Activated naive CD8-positive, alpha-beta T cell (primary cell): ENCODE measurements around the gene SERPINB13.

Experiments
- H3K27ac Mint-ChIP-seq: one replicate; pipeline ENCODE4 v1.8.0; 2021; ENCODE audit warnings: mixed read lengths
- H3K27me3 Mint-ChIP-seq: one replicate; pipeline ENCODE4 v1.8.0; 2021; ENCODE audit warnings: mixed read lengths
- H3K36me3 Mint-ChIP-seq: one replicate; pipeline ENCODE4 v1.8.0; 2021; ENCODE audit warnings: mixed read lengths
- H3K4me1 Mint-ChIP-seq: one replicate; pipeline ENCODE4 v1.8.0; 2021; ENCODE audit warnings: low read depth, mixed read lengths
- H3K4me3 Mint-ChIP-seq: one replicate; pipeline ENCODE4 v1.8.0; 2021; ENCODE audit warnings: mild to moderate bottlenecking, mixed read lengths
- H3K9me3 Mint-ChIP-seq: one replicate; pipeline ENCODE4 v1.8.0; 2021; ENCODE audit warnings: low read depth, mixed read lengths

The SERPINB13 gene

GRCh38 chr18:63570721-63571120 lies 16.4 kb upstream of the SERPINB13 start:
- H3K36me3 Mint-ChIP-seq = no peaks in the 10 kb centered on the region
- no peak overlapping the region for H3K27ac Mint-ChIP-seq
- H3K9me3 Mint-ChIP-seq = no peaks in the 10 kb centered on the region
- H3K4me3 Mint-ChIP-seq = no peak overlapping the region
- peaks cover 16% of the 10 kb centered on the region for H3K27me3 Mint-ChIP-seq
- H3K4me1 Mint-ChIP-seq = no peaks in the 10 kb centered on the region

DNA sequence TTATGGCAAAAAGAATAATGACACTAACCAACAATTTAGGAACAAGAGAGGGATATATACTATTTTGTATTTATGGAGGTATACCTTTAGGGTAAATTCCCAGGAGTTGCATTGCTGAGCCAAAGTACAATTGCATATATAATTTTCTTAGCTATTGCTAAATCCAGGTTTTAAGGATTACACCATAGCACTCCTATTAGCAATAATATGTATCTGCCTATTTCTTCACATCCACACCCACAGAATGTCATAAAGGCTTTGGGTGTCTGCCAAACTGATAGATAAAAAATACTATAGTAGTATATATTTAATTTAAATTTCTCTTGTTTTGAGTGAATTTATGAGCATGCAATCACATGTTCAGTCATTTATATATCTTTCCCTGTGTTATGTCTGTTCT lies 11.5 kb upstream of the SERPINB13 start:
- Mint-ChIP-seq H3K36me3 (no peaks in the 10 kb centered on the region), H3K4me3 (no peak overlapping the region), H3K27ac (no peak overlapping the region), H3K4me1 (no peaks in the 10 kb centered on the region), H3K27me3 (peaks cover 7% of the 10 kb centered on the region), H3K9me3 (no peaks in the 10 kb centered on the region)

GRCh38 chr18:63578357-63578958 lies 8.7 kb upstream of the SERPINB13 start:
- Mint-ChIP-seq H3K9me3 (no peaks in the 10 kb centered on the region), H3K4me1 (no peaks in the 10 kb centered on the region), H3K36me3 (no peaks in the 10 kb centered on the region), H3K27ac (no peak overlapping the region), H3K27me3 (peaks cover 3% of the 10 kb centered on the region), H3K4me3 (no peak overlapping the region)

DNA sequence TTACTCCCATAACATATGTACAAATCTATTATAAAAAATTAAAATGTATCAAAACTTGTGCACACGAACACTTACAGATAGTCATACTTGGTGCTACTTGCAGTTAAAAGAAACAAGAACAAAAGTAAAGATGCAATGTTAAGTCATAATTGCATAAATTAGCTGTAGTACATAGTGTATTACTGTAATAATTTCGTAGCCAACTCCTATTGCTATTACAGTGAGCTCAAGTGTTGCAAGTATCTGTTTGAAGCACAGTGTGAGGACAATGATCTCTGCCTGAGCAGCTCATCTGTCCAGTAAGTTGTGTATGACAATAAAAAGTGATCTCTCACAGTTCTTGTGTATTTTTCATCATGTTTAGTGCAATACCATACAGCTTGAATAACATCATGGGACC lies 7.5 kb upstream of the SERPINB13 start:
- Mint-ChIP-seq H3K27ac (no peak overlapping the region), H3K27me3 (peaks cover 5% of the 10 kb centered on the region), H3K4me1 (no peaks in the 10 kb centered on the region), H3K4me3 (no peak overlapping the region), H3K9me3 (no peaks in the 10 kb centered on the region), H3K36me3 (no peaks in the 10 kb centered on the region)

DNA sequence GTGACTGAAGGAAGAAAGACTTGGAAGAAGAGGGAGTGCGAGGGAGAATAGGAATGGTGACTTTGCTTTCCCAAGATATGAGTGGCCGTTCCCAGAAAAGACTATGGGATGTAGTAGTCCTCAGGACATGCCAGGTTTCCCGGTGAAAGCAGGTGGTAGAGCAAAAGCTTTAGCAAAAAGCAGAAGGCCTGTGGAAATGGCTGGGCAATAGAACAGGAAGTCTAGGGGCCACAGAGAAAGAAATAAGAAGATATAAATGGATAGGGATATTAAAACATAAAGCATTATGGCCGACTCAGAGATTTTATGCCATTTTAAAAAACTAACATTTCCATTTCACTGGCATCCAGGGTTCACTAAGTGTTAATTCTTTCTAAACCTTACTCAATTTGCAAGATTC lies 1.2 kb upstream of the SERPINB13 start:
- Mint-ChIP-seq H3K36me3 (no peaks in the 10 kb centered on the region), H3K9me3 (no peaks in the 10 kb centered on the region), H3K4me3 (no peak overlapping the region), H3K27ac (no peak overlapping the region), H3K4me1 (no peaks in the 10 kb centered on the region), H3K27me3 (peaks cover 11% of the 10 kb centered on the region)

DNA sequence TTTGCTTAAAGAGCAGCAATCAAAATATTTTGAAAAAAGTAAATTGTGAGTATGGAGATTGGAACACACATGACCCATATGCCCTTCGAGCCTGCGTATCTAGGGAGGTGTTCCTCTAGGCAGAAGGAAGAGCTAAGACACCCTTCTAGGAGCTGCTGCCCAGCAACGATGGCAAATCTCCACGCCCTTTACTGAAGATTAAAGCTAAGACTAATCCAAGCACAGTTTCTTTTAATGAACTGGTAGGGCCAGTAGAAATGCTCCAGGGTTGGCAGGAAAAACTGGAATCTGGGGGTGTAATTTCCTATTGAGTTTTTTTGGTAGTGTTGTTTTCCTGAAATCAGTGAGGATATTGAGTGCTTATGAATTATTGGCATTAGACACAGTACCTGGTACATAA lies 712 bp upstream of the SERPINB13 start:
- Mint-ChIP-seq H3K9me3 (no peaks in the 10 kb centered on the region), H3K4me1 (no peaks in the 10 kb centered on the region), H3K27ac (no peak overlapping the region), H3K36me3 (no peaks in the 10 kb centered on the region), H3K27me3 (peaks cover 12% of the 10 kb centered on the region), H3K4me3 (no peak overlapping the region)

GRCh38 chr18:63588909-63589308 lies 1.8 kb downstream of the SERPINB13 start:
- no peak overlapping the region for H3K27ac Mint-ChIP-seq
- H3K4me1 Mint-ChIP-seq = no peaks in the 10 kb centered on the region
- H3K9me3 Mint-ChIP-seq = no peaks in the 10 kb centered on the region
- no peaks in the 10 kb centered on the region for H3K36me3 Mint-ChIP-seq
- H3K4me3 Mint-ChIP-seq = no peak overlapping the region
- H3K27me3 Mint-ChIP-seq = peaks cover 9% of the 10 kb centered on the region

GRCh38 chr18:63590373-63590772 lies 3.2 kb downstream of the SERPINB13 start:
- Mint-ChIP-seq H3K4me3 (no peak overlapping the region), H3K4me1 (no peaks in the 10 kb centered on the region), H3K9me3 (no peaks in the 10 kb centered on the region), H3K27ac (no peak overlapping the region), H3K36me3 (no peaks in the 10 kb centered on the region), H3K27me3 (peaks cover 8% of the 10 kb centered on the region)

GRCh38 chr18:63590966-63591695 lies 4.0 kb downstream of the SERPINB13 start:
- H3K27me3 Mint-ChIP-seq = peaks cover 5% of the 10 kb centered on the region
- H3K27ac Mint-ChIP-seq = no peak overlapping the region
- H3K4me3 Mint-ChIP-seq = no peak overlapping the region
- no peaks in the 10 kb centered on the region for H3K4me1 Mint-ChIP-seq
- no peaks in the 10 kb centered on the region for H3K36me3 Mint-ChIP-seq
- no peaks in the 10 kb centered on the region for H3K9me3 Mint-ChIP-seq

DNA sequence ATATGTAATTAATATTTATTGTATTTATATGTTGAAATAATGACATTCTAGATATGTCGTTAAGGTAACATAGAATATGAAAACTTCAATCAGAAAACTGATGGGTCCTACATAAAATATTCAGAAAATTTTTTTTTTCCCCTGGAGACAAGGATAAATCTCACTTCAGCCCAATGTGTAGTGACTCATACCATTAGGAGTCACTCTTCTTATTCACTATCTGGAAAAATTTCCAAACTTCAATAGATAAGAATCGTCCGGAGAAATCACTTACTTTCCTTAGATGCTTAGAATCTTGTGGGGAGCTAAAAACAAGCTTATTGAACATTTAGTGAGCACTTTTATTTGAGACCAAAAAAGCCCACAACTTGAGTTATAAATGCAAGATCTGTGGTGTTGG lies 4.6 kb downstream of the SERPINB13 start:
- Mint-ChIP-seq H3K36me3 (no peaks in the 10 kb centered on the region), H3K9me3 (no peaks in the 10 kb centered on the region)

DNA sequence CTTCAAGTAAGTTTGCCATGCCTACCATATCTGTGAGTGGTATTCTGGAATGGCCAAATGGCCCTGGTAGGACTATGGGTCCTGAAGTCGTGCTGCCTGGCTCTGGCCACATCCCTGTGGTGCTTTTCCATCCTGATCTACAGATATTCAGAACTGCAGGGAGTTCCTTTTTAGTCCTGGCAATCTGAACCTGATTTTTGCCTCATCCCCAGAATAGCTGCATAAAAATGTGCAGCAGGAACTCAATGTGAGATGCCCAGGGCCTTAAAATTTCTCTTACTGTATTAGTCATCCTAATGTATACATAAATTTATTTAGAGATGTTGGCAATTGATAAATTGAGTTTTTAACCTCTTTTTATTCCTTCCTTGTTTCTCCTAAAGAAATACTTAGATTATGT lies 5.3 kb downstream of the SERPINB13 start:
- Mint-ChIP-seq H3K27me3 (peaks cover 5% of the 10 kb centered on the region), H3K27ac (no peak overlapping the region), H3K36me3 (no peaks in the 10 kb centered on the region), H3K4me1 (no peaks in the 10 kb centered on the region), H3K4me3 (no peak overlapping the region), H3K9me3 (no peaks in the 10 kb centered on the region)

More for the DNA sequence above, 4.6 kb downstream of the SERPINB13 start:
- Mint-ChIP-seq H3K27ac (no peak overlapping the region), H3K4me3 (no peak overlapping the region), H3K27me3 (peaks cover 5% of the 10 kb centered on the region), H3K4me1 (no peaks in the 10 kb centered on the region)

DNA sequence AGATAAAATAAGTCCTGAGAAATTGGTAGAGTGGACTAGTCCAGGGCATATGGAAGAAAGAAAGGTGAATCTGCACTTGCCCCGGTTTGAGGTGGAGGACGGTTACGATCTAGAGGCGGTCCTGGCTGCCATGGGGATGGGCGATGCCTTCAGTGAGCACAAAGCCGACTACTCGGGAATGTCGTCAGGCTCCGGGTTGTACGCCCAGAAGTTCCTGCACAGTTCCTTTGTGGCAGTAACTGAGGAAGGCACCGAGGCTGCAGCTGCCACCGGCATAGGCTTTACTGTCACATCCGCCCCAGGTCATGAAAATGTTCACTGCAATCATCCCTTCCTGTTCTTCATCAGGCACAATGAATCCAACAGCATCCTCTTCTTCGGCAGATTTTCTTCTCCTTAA lies 9.8 kb downstream of the SERPINB13 start:
- Mint-ChIP-seq H3K27me3 (peaks cover 4% of the 10 kb centered on the region), H3K36me3 (no peaks in the 10 kb centered on the region), H3K4me1 (no peaks in the 10 kb centered on the region), H3K9me3 (no peaks in the 10 kb centered on the region), H3K4me3 (no peak overlapping the region), H3K27ac (no peak overlapping the region)

- H3K9me3 Mint-ChIP-seq = no peaks in the 10 kb centered on the region
- H3K4me3 Mint-ChIP-seq = no peak overlapping the region
- H3K36me3 Mint-ChIP-seq = no peaks in the 10 kb centered on the region
- H3K27ac Mint-ChIP-seq = no peak overlapping the region
- H3K27me3 Mint-ChIP-seq = no peaks in the 10 kb centered on the region
- H3K4me1 Mint-ChIP-seq = no peaks in the 10 kb centered on the region
These were observed 16.2 kb downstream of the SERPINB13 start for GRCh38 chr18:63603355-63603754.

DNA sequence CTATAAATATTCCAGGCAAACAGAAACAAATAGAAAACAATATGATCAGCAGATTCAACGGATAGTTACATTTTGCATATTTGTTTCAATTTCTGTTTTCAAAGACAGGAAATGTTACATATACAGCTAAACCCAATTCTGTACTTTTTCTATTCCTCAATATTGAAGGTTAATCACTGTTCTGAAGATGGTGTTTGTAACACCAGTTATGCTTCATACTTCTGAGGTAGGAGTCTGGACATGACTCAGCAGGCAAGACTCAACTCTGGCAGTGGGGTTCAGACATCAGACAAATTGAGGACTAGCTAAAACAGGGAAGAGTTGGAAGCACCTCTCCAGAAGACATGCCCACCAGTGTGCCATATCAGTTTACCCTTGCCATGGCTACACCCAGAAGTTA lies 16.6 kb downstream of the SERPINB13 start:
- H3K4me3 Mint-ChIP-seq = no peak overlapping the region
- no peaks in the 10 kb centered on the region for H3K36me3 Mint-ChIP-seq
- H3K9me3 Mint-ChIP-seq = no peaks in the 10 kb centered on the region
- no peaks in the 10 kb centered on the region for H3K4me1 Mint-ChIP-seq
- H3K27ac Mint-ChIP-seq = no peak overlapping the region
- H3K27me3 Mint-ChIP-seq = no peaks in the 10 kb centered on the region

DNA sequence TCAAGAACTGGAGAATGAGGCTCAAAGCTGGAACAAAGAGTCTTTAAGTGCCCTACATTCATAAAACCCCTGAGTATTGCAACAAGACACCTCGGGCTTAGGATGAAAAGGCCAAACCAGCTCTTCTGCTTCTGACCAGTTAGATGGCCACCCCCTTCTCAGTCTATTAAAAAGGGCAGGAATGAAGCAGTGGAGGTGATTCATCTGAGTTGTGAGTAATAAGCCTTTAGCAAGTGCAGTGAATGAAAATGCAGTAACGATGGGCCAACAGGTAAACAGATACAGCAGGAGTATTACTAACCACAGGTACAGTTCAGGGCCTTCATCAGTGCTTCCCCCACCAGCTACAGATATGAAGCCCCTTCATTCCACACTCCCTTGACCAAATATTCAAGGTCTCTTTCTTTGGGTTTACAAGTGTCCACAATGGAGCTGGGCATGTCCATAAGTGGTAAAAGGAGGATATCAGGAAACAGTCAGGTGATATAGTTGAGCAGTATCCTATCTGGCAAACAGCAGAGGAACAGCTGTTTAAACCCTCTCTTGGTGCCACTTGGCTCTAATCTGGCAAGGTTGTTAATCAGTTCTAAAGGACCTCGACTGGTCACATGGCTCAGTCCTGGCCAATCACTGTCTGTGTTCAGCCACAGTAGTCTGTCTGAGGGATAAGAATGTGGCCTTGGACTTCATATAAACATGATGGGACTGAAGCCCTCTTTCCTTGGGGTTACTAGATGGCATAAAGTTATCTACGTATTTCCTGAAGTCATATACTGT lies 17.8 kb downstream of the SERPINB13 start:
- Mint-ChIP-seq H3K9me3 (no peaks in the 10 kb centered on the region), H3K27me3 (no peaks in the 10 kb centered on the region), H3K27ac (no peak overlapping the region), H3K4me1 (no peaks in the 10 kb centered on the region), H3K4me3 (no peak overlapping the region), H3K36me3 (no peaks in the 10 kb centered on the region)
